K562 (cell line): ENCODE results near the gene CAB39. TPM values are rescaled to one million over a fixed set of nuclear protein-coding genes. Genes with fewer than 3 reads are reported as not detected.

ENCODE experiments used
- FOXM1 ChIP-seq, 2 experiments: fragments of 450-650 bp in 1 of 2; sonication (generic) in 1 of 2; formaldehyde crosslinking in 1 of 2; IDR thresholded peaks; 2 replicates each; pipeline versions ENCODE4 v1.6.1 to v1.9.0; 2017 to 2022; ENCODE audit warnings: low read depth in 2 of 2, mild to moderate bottlenecking in 2 of 2, missing genetic modification reagents in 1 of 2, moderate library complexity in 1 of 2
- HDAC6 ChIP-seq: IDR thresholded peaks from 2 replicates; pipeline ENCODE4 v1.6.1; 2012; ENCODE audit warnings: low read depth, mild to moderate bottlenecking, control low read depth, inconsistent platforms, low read length, moderate library complexity
- HMGN3 ChIP-seq: IDR thresholded peaks from 2 replicates; pipeline ENCODE4 v1.6.1; 2011; ENCODE audit warnings: borderline replicate concordance, low read depth, mild to moderate bottlenecking, mixed read lengths, low read length; ENCODE audit not compliant: insufficient read length; ENCODE audit errors: extremely low read depth
- KLF16 ChIP-seq: IDR thresholded peaks from 2 replicates; pipeline ENCODE4 v1.6.1; 2016; ENCODE audit warnings: antibody characterized with exemption
- NCOA1 ChIP-seq: fragments of 450-650 bp; IDR thresholded peaks from 2 replicates; pipeline ENCODE4 v1.6.1; 2016; ENCODE audit warnings: low read depth
- PHF20 ChIP-seq: fragments of 450-650 bp; IDR thresholded peaks from 2 replicates; pipeline ENCODE4 v1.6.1; 2018; ENCODE audit not compliant: partially characterized antibody
- PKNOX1 ChIP-seq: fragments of 450-650 bp; IDR thresholded peaks from 2 replicates; pipeline ENCODE4 v1.6.1; 2016
- SIN3A ChIP-seq, 2 experiments: fragments of 150-350 bp in 1 of 2; IDR thresholded peaks; 2 replicates each; pipeline ENCODE4 v1.6.1; 2011 to 2016; ENCODE audit warnings: borderline replicate concordance in 2 of 2, low read depth in 2 of 2, low read length in 2 of 2, mild to moderate bottlenecking in 2 of 2, moderate library complexity in 2 of 2; ENCODE audit not compliant: control insufficient read depth in 1 of 2
- SLC30A9 ChIP-seq: fragments of 250-450 bp; sonication (Bioruptor Pico); IDR thresholded peaks from 2 replicates; pipeline ENCODE4 v1.8.0; 2022; ENCODE audit warnings: mild to moderate bottlenecking, moderate library complexity
- SPI1 ChIP-seq: IDR thresholded peaks from 2 replicates; pipeline ENCODE4 v1.6.1; 2011; ENCODE audit warnings: low read depth, low read length, control low read depth, borderline replicate concordance
- STAT5A ChIP-seq: IDR thresholded peaks from 2 replicates; pipeline ENCODE4 v1.6.1; 2012; ENCODE audit warnings: low read length, inconsistent platforms, borderline replicate concordance
- TARDBP ChIP-seq: fragments of 450-650 bp; IDR thresholded peaks from 2 replicates; pipeline ENCODE4 v1.6.1; 2016
- TBP ChIP-seq: optimal IDR thresholded peaks from 2 replicates; pipeline ENCODE3; 2011; ENCODE audit warnings: low read depth, low read length, improper control_type of control experiment
- TCF7 ChIP-seq: sonication (generic); IDR thresholded peaks from 2 replicates; pipeline ENCODE4 v1.6.1; 2016; ENCODE audit warnings: antibody characterized with exemption, borderline replicate concordance
- TEAD1 ChIP-seq, 2 experiments: fragments of 450-650 bp in 1 of 2; sonication (generic) in 1 of 2; formaldehyde crosslinking; IDR thresholded peaks; 2 replicates each; pipeline versions ENCODE4 v1.4.0 to v1.8.0; 2020 to 2022; ENCODE audit warnings: mild to moderate bottlenecking in 2 of 2, missing genetic modification reagents in 1 of 2
- TEAD4 ChIP-seq, 2 experiments: sonication (generic) in 1 of 2; formaldehyde crosslinking in 1 of 2; IDR thresholded peaks; 2 replicates each; pipeline versions ENCODE4 v1.6.1 to v1.8.0; 2012 to 2022; ENCODE audit warnings: borderline replicate concordance in 1 of 2, inconsistent platforms in 1 of 2, low read length in 1 of 2, mild to moderate bottlenecking in 1 of 2, missing genetic modification reagents in 1 of 2
- TOE1 ChIP-seq, 2 experiments: fragments of 450-650 bp in 1 of 2; sonication (generic) in 1 of 2; formaldehyde crosslinking in 1 of 2; IDR thresholded peaks; 2 replicates each; pipeline versions ENCODE4 v1.7.1 to v1.8.0; 2016 to 2022; ENCODE audit warnings: borderline replicate concordance in 2 of 2, mild to moderate bottlenecking in 2 of 2, antibody characterized with exemption in 1 of 2, inconsistent platforms in 1 of 2, low read depth in 1 of 2, missing genetic modification reagents in 1 of 2, moderate library complexity in 1 of 2
- ZFP36 ChIP-seq: fragments of 150-350 bp; IDR thresholded peaks from 2 replicates; pipeline ENCODE4 v1.6.1; 2018; ENCODE audit warnings: low read length, low read depth; ENCODE audit not compliant: partially characterized antibody
- ZNF217 ChIP-seq: sonication (generic); formaldehyde crosslinking; IDR thresholded peaks from 2 replicates; pipeline ENCODE4 v1.8.0; 2022; ENCODE audit warnings: mild to moderate bottlenecking, missing genetic modification reagents
- ZNF717 ChIP-seq: fragments of 250-450 bp; sonication (Bioruptor Pico); IDR thresholded peaks from 2 replicates; pipeline ENCODE4 v1.5.0; 2021
- ZNF740 ChIP-seq, 3 experiments: fragments of 200-800 bp in 1 of 3; sonication (Bioruptor generic) in 1 of 3; sonication (generic) in 1 of 3; formaldehyde crosslinking in 1 of 3; IDR thresholded peaks; 2 replicates each; pipeline versions ENCODE4 v1.6.1 to v1.8.0; 2016 to 2022; ENCODE audit warnings: mild to moderate bottlenecking in 2 of 3, missing compliant biosample characterization in 2 of 3, missing genetic modification characterization in 2 of 3, missing genetic modification reagents in 1 of 3
- ZNF764 ChIP-seq: fragments of 250-450 bp; sonication (Bioruptor Pico); IDR thresholded peaks from 2 replicates; pipeline ENCODE4 v1.4.0; 2020; ENCODE audit warnings: low read depth, mild to moderate bottlenecking, moderate library complexity
- ZNF766 ChIP-seq: fragments of 200-800 bp; sonication (Bioruptor generic); conservative IDR thresholded peaks from 2 replicates; pipeline ENCODE4 v1.6.1; 2016; ENCODE audit warnings: missing genetic modification characterization, missing compliant biosample characterization
- polyA plus RNA-seq, 8 experiments: library from polyadenylated mRNA; depleted of rRNA in 4 of 8; stranded (reverse) in 5 of 8; unstranded in 3 of 8; fragments of >200 nt; fragmentation: Nextera tagmentation in 2 of 8; fragmentation: Illumina TruSeq in 1 of 8; extraction: Ambion mirVana in 2 of 8; extraction: Trizol in 1 of 8; gene quantifications; 2 replicates each; pipeline versions ENCODE4 v1.2.1 to v1.2.3, GENCODE V29; 2011 to 2014; ENCODE audit warnings: inconsistent platforms in 1 of 8, missing spikeins in 1 of 8
- total RNA-seq, 7 experiments: library from RNA; depleted of rRNA in 6 of 7; stranded (reverse); fragments of >200 nt in 6 of 7; fragmentation: Illumina TruSeq in 2 of 7; extraction: Trizol in 2 of 7; gene quantifications; 2 replicates each; pipeline versions ENCODE4 v1.2.1 to v1.2.3, GENCODE V29; 2011 to 2021; ENCODE audit warnings: low replicate concordance in 1 of 7

The CAB39 gene
- total and polyA plus RNA-seq, 9 of the 15 experiments (the other 6 are each of a cell fraction or from before 2014, with no cell fraction given) = 27.2 to 94.4 (median 70.1) TPM

GRCh38 chr2:230713331-230714135 lies 891 bp downstream of the CAB39 start (continued):
- TF ChIP-seq FOXM1 (IDR thresholded peaks at IDR 0.05; ENCODE audit: low read depth) (peak; percentile 84), FOXM1 (CRISPR knock-in tag; IDR thresholded peaks at IDR 0.05; ENCODE audit: low read depth) (no peak), NCOA1 (no peak; the same call in 1 of the 2 replicates), TEAD4 (IDR thresholded peaks at IDR 0.05; ENCODE audit: low read length) (peak; percentile 94), TEAD4 (CRISPR knock-in tag; IDR thresholded peaks at IDR 0.05; ENCODE audit: borderline replicate concordance) (no peak), ZNF740 (CRISPR knock-in tag; IDR thresholded peaks at IDR 0.05) (no peak), ZNF740 (tag; IDR thresholded peaks at IDR 0.05) (no peak), STAT5A (peak; percentile 74), ZNF717 (CRISPR knock-in tag) (no peak), PKNOX1 (no peak), SIN3A (IDR thresholded peaks at IDR 0.05; ENCODE audit: borderline replicate concordance in 2 of 2, control insufficient read depth in 1 of 2, low read depth in 2 of 2, low read length in 2 of 2) (no peak; a peak in 1 of 4 replicates), TEAD1 (CRISPR knock-in tag; IDR thresholded peaks at IDR 0.05) (peak; percentile 41 to 78; a peak in 2 of 4 replicates), PHF20 (peak; percentile 22), ZFP36 (peak; percentile 25), SLC30A9 (CRISPR knock-in tag) (no peak), ZNF764 (CRISPR knock-in tag) (no peak), ZNF766 (CRISPR knock-in tag) (peak; percentile 81), TOE1 (IDR thresholded peaks at IDR 0.05; ENCODE audit: borderline replicate concordance) (no peak), TOE1 (CRISPR knock-in tag; IDR thresholded peaks at IDR 0.05; ENCODE audit: borderline replicate concordance, low read depth) (no peak), HMGN3 (peak; percentile 95), TCF7 (no peak), ZNF217 (CRISPR knock-in tag) (no peak), SPI1 (no peak), HDAC6 (no peak), TBP (peak; percentile 33), TARDBP (0 out of 2 replicates have a peak, but pooled peaks have one; percentile 44), KLF16 (peak; percentile 89)
